ENCODE measurements around the gene HSPA12B.

HSPA12B gene

DNA sequence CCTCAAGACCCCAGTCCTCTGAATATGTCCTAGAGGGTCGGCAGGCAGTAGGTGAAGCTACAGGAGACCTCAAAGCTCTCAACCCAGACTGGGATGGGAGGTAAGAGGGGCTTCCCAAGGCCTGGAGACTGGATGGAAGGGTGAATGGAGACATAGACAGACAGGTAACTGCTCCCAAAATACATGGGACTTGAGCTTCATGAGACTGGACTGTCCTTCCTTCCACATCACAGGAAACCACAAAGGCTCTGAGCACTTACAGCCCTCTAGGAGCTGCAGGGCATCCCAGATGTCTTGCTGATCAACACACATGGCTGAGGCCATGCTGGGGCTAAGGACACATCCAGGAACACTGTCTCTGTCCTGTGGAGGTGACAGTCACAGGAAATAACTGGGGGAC, 11.6 kb downstream of the HSPA12B start:
- TF ChIP-seq, protein P1, sequence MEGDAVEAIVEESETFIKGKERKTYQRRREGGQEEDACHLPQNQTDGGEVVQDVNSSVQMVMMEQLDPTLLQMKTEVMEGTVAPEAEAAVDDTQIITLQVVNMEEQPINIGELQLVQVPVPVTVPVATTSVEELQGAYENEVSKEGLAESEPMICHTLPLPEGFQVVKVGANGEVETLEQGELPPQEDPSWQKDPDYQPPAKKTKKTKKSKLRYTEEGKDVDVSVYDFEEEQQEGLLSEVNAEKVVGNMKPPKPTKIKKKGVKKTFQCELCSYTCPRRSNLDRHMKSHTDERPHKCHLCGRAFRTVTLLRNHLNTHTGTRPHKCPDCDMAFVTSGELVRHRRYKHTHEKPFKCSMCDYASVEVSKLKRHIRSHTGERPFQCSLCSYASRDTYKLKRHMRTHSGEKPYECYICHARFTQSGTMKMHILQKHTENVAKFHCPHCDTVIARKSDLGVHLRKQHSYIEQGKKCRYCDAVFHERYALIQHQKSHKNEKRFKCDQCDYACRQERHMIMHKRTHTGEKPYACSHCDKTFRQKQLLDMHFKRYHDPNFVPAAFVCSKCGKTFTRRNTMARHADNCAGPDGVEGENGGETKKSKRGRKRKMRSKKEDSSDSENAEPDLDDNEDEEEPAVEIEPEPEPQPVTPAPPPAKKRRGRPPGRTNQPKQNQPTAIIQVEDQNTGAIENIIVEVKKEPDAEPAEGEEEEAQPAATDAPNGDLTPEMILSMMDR (IDR thresholded peaks at IDR 0.05; ENCODE audit: low read depth, low read length): no peak
- DNase-seq (ENCODE audit: extremely low read depth, low read depth): no peak

DNA sequence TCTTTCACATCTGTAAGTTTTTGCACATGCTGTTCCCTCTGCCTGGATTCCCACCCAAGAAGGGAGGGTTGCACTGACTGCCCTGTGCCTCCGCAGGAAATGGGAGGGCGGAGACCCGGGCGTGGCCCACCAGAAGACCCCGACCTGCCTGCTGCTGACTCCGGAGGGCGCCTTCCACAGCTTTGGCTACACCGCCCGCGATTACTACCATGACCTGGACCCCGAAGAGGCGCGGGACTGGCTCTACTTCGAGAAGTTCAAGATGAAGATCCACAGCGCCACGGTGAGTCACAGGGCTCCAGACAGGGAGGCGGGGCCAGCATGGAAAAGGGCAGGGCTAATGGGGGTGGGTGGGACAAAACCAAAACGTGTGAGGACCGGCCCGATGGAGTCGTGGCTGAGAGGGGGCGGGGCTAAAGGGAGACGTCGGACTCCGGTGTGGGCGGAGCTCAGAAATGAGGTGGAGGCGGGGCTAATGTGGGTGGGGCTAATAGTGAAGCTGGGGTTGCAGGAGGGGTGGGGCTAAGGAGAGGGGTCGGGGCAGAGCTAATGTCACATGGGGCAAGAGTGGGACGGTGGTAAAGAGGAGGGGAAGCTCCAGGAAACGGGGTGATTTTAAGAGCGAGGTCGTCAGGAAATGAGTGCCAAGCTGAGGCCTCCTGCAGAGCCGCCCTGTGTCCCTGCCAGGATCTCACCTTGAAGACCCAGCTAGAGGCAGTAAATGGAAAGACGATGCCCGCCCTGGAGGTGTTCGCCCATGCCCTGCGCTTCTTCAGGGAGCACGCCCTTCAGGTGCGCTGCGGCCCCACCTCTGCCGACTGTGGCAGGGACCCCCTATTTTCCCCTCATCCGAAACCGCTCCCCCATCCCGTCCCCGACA, 12.6 kb downstream of the HSPA12B start:
- DNase-seq (ENCODE audit: extremely low read depth, low read depth): no peak
- TF ChIP-seq, protein P1 (IDR thresholded peaks at IDR 0.05; ENCODE audit: low read depth, low read length): no peak

DNA sequence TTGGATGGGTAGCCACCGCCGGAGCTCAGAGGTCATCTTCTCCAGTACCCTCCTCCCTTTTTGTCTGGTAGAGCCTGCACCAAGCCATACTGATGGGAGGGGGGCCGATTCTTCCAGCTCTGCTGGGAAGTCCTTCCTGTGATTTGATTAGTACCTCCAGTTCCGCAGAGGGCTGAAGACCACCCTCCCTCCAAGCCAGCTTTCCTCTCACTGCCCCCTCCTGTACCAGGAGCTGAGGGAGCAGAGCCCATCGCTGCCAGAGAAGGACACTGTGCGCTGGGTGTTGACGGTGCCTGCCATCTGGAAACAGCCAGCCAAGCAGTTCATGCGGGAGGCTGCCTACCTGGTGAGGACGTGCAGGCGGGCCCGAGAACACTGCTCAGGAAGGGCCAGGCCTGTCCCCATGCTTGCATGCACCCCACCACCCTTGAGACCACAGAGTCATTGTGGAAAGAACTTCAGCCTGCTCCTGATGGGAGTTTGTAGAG, 13.2 kb downstream of the HSPA12B start:
- TF ChIP-seq, protein P1 (IDR thresholded peaks at IDR 0.05; ENCODE audit: low read depth, low read length): no peak
- no peak for DNase-seq (ENCODE audit: extremely low read depth, low read depth)

DNA sequence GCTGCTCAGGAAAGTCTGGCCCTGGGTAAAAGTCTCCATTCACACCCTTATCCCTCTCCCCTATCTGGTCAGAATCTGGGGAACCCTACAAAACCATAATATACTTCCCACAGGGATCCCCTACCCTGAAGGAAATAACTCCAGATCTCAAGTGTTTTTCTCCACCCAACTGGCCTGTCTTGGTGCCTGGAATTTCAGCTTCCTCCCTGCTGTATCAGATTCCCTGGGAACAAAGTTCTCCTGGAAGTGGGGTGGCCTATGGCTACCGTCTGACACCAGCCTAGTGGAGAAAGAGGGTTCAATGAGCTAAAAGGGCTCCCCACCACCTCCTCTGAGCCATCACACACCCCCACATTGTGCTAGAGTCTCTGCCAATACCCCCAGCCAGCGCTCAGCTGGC, 15.0 kb downstream of the HSPA12B start:
- no peak for DNase-seq (ENCODE audit: extremely low read depth, low read depth)
- TF ChIP-seq, protein P1 (IDR thresholded peaks at IDR 0.05; ENCODE audit: low read depth, low read length): no peak

DNA sequence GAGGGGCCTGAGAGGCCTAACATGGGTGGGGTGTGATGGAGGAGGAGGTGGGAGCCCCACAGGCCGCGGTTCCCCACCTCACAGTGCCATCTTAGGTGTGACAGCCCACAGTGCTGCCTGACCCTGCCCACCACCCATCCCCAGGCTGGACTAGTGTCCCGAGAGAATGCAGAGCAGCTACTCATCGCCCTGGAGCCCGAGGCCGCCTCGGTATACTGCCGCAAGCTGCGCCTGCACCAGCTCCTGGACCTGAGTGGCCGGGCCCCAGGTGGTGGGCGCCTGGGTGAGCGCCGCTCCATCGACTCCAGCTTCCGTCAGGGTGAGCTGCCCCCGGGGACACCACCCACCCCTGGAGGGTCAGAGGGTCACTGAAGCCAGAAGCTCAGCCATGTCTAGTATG, 15.6 kb downstream of the HSPA12B start:
- no peak for DNase-seq (ENCODE audit: extremely low read depth, low read depth)
- TF ChIP-seq, protein P1 (IDR thresholded peaks at IDR 0.05; ENCODE audit: low read depth, low read length): no peak

DNA sequence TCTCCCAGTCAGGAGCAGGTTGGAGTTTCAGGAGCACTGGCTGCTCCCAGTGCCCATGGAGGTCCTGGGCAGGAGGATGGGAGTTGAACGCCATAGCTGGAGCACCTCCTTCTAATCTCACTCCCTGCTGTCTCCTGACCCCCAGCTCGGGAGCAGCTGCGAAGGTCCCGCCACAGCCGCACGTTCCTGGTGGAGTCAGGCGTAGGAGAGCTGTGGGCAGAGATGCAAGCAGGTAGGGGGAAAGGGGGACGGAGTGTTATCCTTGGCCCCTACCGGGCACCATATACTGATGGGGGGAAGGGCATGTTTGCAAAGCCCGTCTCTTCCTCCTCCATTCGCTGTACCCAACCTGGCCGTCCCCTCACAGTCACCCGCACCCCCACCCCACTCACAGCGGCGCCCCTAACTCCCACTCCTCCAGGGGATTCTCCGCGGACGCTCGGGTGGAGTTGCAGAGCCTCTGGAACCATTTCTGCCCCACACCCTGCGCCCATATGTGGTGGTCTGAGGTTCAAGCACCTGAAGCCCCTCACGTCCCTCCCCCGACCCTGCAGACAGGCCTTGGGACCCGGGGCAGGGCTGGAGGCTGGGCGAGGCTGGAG, 16.7 kb downstream of the HSPA12B start:
- DNase-seq (ENCODE audit: extremely low read depth, low read depth): no peak
- TF ChIP-seq, protein P1 (IDR thresholded peaks at IDR 0.05; ENCODE audit: low read depth, low read length): no peak
